ENCODE results near the gene FANCC.
"Not testable (repeated sequence)": the region's sequence is repeated elsewhere in the genome, so short reads cannot be mapped to it uniquely, and the experiment has no call there.

FANCC gene

DNA sequence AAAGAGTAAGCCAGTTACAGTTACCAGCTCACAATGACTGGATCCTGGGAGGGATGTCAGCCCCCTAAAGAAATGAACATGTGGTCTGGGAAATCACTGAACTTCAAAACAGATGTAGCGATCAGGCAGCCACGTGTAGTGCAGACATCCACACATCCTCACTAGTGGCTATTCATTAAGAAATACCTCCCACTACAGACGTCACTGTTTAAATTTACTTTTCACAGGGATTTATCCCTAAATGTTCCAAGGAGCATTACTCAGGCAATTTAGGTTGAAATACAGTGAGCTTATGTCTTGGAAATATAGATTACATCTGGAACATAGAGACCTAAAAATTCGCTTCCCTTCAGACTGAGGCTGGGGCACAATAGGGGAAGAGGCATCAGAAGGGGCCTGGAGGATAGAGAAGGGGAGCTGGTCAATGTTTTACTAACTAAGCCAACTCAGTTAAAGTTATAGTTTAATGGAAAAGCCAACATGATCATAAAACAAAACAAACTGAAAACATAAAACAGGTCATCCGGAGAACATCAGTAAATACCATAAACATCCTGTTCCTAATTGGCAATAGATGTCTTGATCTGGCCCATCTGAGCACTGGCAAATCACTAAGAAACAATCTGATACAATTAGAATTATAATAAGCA, 92.3 kb downstream of the FANCC start:
- no peak for DNase-seq

DNA sequence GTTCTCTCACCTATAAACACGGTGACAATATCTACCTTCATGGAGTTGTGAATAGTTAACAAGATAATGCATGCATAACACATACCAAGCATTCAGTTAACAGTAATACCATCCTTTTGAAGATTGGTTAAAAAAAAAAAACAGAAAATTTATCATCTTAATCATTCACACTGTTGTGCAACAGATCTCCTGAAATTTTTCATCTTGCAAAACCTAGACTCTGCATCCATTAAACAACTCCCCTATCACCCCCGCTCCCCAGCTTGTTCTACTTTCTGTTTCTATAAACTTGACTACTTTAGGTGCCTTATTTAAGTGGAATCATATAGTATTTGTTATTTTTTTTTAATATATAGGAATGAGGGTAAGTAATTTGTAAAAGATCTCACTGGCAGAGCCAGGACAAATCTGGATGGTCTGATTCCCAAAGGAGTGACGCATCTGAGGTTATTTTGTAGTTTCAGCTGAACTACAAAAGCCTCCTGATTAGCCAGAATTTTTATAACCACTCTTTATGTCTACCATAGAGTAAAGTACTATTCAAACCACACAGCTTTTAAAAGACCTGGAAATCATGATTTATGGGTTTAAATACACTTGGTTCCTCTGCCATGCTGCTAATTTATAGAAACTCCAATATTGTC, 93.0 kb downstream of the FANCC start:
- DNase-seq, result no peak

DNA sequence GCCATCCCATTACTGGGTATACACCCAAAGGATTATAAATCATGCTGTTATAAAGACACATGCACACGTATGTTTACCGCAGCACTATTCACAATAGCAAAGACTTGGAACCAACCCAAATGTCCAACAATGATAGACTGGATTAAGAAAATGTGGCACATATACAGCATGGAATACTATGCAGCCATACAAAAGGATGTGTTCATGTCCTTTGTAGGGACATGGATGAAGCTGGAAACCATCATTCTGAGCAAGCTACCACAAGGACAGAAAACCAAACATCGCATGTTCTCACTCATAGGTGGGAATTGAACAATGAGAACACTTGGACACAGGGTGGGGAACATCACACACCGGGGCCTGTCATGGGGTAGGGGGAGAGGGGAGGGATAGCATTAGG, 97.2 kb downstream of the FANCC start:
- DNase-seq, result not testable (repeated sequence)

DNA sequence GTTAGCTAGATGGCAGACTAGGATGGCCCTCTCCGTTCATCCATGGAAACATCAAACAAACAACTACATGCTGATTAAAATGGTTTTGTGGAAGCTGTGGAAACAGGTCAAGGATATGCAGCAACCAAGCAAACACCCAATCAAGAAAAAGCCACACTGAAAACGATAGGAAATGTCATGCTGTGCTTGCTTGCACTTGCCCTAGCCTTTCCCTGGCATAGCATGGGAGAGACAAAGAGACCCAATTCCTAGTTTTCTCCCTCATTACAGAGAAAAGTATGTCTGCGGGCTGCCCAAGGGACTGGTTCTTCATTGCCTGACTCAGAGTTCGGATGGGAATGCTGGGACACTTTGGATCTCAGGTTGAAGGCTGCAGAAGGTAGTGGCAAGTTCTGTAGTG, 98.7 kb downstream of the FANCC start:
- no peak for DNase-seq

DNA sequence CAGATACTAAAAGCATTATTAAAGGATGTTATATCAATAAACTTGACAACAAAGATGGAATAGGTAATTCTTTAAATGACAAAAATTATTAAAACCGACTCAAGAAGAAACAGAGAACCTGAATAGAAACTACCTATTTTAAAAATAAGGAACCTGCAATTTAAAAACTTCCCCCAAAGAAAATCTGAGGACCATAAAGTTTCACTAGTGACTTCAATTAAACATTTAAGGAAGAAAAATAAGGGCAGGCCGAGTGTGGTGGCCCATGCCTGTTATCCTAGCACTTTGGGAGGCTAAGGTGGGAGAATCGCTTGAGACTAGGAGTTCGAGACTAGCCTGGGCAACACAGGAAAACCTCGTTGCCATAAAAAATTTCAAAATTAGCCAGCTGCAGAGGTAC, 99.6 kb downstream of the FANCC start:
- no peak for DNase-seq

DNA sequence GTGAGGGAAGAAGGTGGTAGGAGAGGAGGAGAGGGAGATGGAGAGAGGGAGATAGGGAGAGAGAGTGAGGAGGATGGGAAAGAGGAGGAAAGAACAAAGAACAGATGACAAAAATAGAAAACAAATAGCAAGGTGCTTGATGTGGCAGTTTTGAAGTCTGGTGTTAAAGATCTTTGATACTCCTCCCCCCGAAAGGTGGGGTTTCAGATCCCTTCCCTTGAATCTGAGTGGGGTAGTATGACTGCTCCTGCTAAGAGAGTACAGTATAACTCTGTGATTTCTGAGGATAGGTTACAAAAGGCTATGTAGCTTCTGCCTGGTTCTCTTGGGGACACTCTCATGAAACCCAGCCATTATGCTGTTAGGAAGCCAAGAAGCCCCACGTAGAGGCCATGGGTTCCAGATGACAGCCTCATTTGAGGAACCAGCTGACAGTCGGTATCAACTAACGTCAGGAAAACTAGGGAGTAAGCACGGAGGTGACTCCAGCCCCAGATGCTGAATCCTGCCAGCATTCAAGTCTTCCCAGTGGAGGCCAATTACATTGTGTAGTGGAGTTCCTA, 102.1 kb downstream of the FANCC start:
- DNase-seq, result no peak

DNA sequence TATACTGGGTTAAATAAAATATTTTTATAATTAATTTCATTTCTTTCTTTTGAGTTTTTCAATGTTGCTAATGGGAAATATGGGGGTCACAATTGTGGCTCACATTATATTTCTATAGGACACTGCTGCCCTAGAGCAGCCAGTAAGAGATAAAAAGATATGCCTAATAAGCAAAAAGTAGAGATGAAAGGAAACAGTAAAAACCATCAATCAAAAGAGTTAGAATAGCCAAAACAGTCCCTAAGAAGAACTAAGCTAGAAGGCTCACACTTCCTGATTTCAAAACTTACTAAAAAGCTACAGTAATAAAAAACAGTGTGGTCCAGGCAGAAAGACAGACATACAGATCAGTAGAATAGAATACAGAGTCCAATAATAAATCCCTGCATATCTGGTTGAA, 104.4 kb downstream of the FANCC start:
- no peak for DNase-seq

DNA sequence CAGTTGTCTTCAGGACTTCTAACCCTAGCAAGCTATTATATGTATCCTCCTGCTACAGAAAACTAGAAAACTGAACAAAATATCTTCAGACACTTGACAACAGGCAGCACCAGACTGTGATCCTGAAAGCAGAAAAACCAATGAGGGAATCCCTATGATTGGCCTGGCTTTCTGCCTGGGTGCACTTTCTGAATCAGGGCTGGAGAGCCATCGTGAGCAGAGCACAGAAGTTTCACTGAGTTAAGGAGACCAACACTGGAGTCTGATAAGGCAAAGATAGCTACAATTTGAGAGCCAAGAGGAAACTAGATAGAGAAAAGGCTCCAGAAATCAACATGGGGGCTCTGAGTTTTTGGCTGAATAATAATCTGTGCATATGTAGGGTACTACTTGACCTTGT, 106.5 kb downstream of the FANCC start:
- no peak for DNase-seq

DNA sequence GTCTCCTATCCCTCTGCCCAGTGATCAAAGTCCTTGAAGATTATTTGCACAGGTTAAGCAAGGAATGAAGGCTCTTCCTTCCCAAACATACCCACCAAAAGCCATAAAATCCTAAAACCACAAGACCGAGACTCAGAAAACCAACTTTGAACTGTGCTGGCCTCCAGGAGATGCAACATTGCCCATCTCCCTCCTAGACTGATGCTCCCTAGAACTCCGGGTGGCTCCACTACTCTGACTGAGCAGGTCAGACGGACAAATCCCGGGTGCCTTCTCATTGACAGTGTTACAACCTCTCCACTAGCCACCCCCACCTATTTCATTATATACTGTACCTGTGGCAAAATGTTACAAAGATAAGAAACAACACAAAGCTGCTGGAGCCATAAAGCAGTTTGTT, 110.1 kb downstream of the FANCC start:
- no peak for DNase-seq

DNA sequence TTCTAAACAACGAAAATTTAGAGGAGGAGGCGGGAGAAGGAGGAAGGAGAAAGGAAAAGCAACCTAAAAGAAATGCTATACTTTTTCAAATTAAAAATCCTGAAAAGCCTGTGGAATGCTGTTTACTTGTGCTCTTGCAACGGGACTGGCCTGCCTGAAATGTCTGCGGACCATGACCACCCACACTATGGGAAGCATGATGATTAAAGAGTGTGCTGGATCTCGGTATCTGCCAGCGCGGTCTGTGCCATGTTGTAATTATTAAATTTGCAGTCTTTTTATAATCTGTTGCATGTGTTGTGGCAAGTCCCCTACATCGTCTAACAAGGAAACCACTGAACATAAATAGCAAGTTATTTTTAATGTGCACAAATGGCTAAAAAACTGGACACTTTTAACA, 111.4 kb downstream of the FANCC start:
- no peak for DNase-seq

DNA sequence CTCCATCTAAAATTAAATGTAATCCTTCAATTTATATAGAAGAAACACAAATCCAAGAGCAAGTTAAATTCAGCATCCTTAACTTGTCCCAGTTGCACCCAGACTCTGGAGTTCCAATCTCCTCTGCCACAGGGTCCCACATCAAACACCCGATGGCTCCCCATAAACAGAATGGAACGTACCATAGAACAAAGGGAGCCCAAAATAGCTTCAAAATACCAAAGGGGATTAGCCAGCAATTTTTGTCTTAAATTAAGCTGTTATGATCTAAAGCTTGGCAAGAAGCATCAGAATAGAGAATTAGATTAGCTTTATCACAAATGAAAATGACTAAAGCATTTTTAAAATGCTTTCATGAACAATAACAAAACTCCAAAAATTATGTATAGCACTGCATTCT, 112.8 kb downstream of the FANCC start:
- DNase-seq, result no peak

DNA sequence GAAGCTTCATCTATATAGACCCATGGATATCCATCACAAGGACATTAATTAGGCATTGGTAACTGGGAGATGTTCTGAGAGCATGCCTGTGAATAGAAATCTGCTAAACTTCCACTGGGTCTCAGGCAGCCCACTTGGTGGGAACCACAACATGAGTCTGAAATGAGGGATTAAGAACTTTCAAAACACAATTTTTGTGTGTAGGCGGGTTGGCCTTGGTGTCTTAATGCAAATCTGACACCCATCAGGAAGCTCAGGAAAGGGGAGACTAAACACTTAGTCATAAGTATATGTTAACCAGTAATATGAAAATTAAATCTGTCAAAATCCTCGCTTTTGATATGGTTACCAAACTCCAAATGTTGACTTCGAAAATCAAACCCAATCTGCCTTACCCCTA, 113.2 kb downstream of the FANCC start:
- no peak for DNase-seq

DNA sequence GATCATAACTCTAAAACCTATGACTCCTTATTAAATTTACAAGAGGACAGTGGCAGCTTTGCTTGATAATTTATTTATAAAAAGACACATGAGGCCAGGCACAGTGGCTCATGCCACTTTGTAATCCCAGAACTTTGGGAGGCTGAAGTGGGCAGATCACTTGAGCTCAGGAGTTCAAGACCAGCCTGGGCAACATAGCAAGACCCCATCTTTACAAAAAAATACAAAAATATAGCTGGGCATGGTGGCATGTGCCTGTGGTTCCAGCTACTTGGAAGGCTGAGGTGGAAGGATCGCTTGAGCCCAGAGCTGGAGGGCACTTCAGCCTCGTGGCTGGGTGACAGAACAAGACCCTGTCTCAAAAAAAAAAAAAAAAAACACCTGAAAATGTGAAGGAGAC, 114.5 kb downstream of the FANCC start:
- DNase-seq, result not testable (repeated sequence)

DNA sequence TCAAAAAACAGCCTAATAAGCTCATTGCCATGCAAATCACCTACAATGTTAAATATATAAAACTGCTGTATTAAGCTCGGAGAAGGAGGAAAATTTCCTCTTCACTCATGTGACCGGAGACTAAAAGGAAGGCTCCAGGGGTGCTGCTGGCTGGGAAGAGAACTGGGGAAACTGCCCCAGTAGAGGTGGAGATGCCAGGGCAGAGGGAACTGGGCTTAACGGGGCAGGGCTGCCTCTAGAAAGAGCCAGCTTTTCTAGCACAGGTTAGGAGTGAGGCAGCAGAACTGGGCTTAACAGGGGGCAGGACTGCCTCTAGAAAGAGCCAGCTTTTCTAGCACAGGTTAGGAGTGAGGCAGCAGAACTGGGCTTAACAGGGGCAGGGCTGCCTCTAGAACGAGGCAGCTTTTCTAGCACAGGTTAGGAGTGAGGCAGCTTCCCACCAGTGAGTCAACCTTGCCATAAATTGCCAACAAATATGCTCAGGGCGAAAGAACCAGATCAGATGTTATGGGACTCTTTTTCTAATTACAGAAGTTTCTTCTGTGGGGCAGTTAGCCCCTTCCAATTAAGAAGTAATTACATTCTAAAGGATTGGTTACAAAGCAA, 115.3 kb downstream of the FANCC start:
- no peak for DNase-seq

DNA sequence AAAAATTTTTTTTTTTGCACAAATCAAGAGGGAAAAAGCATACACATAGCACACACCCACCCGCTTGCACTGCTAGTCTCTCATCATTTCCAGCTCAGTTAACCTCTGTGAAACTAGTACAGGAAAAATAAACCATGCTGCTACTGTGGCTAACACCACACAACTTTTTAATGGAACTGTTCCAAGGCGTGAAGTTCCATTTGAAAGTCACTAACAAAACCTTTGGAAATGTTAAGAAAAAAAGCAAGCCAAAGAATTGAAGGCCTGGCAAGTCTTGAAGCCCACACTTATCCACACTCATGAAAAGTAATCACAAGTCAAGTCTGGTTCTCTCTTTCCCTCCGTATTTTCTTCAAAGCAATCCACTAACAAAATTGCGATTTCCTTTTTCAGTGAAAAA, 116.3 kb downstream of the FANCC start:
- no peak for DNase-seq

DNA sequence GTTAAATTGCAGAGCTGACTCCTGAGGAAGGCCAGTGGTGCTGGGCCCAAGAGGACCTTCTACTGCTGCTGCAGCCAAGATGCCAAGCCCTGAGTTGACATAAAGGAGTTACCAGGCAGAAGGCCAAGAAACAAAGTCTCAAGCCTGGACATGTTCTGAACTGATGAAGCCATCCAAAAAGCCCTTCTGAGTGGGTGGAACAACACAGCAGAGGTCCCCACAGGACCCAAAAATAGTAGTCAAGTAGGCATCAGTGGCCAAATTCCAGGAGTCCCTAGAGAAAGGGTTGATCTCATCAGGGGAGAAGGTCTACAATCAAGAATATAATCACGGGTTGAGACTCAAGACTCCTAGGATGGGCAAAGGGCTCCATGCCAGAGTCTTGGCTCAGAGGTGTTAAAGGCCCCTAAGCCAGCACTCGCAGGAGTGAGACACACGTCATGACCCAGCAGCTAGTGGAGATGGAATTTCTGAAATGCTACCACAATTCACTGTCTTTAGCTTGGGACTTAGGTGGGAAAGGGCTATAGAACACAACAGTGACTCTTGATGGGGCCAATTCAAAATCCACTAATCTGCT, 119.7 kb downstream of the FANCC start:
- no peak for DNase-seq

DNA sequence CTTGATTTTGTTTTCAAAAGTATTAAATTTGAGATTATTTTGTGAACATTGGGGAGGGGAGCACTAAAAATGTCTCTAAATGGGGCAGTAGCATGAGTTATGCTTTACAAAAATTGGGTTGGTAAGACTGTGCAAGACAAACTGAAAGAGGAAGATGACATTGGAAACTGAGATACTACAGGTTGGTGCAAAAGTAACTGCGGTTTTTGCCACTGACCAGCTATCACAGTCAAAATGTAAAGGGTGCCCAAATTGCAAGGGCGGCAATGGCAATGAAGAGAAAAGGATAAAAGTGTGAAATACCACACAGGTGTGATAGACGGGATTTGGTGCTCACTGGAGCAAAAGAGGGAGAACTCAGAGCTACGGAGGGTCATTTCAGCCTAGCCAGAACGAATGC, 124.0 kb downstream of the FANCC start:
- DNase-seq, result no peak

DNA sequence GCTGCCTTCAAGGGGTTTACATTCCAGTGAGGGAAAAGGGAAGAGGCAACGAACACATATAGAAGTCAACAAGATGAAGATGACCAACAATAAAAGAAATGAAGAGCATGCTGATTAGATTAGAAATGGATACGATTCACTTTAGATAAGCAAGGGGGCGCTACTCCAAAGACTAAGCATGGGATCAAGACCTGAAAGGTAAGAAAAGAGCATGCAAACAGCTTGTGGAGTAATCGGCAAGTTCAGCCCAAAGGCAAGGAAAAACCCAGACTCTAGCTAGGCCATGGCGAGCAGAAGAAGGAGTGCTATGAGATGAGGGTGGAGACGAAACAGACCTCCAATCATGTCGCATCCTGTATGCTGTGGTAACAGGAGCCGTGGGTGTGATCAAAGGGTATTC, 124.4 kb downstream of the FANCC start:
- DNase-seq, result no peak

DNA sequence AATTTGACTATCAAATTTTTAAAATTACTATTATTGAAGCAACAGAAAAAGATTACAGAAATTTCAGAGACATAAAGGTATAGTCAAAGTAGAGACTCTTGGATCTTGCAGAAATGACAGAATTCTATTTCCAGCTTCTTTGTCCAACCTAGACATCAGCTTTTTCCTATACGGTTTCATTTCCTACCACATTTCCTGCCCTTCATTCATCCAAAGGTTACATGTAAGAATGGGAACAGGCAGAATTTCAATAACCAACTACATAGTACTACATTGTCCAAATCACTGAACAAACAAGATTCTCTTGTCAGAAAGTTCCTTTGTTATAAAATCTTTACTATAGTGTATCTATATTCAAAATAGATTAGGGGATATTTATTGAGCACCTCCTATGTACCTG, 124.9 kb downstream of the FANCC start:
- no peak for DNase-seq

DNA sequence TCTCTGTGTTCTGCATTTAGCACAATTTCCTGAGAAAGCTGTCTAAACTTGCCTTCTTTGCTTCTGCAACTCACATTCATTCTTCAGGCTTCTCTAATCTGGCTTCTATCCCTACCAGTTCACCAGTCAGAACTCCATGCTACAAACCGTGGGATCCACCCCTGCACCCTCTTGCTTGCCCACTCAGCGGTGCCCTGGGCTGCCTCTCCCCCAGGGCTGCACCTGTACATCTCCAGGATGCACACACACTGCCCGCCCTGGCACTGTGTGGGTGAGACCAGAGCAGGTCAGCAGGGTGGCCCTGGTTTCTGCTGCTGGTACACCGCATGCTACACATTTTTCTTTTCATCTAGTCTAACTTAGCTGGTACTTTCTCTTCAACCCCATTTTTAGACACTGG, 127.1 kb downstream of the FANCC start:
- DNase-seq, result no peak

DNA sequence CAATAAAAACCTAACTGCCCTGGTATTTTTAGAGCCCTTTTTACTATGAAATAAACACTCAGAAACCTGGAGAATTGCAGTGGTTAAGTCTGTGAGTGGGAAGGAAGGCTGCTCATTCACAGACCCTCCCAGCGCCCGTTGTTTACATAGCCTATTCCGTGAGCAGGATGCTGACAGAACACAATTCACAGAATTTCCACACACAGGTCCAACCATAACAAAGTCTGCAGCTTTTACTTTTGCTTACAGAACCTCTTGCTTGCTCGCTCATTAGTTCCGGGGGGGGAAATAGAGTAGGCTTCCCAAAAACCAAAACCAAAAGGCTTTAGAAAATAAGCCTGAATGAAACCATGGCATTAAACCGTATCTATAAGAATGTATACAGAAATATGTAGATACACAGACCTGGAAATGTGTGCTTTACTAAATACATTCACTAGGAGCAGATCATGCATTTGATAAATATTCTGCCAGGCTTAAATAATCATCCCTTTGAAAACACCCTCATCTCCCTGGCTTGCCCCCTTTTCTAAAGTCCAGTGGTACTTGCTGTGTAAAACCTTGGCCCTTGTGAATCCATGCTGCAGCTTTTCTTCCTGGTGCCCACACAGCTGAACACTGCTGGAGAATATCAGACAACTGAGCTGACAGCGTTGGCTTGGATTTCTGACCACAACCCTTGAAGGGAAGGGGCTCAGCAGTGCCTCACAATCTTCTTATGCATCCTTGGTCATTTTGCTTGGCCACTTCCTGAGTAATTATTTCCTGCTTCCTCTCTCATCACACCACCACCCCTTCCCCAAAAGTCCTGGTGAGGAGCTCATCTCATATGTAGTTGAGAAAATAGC, 128.0 kb downstream of the FANCC start:
- no peak for DNase-seq

DNA sequence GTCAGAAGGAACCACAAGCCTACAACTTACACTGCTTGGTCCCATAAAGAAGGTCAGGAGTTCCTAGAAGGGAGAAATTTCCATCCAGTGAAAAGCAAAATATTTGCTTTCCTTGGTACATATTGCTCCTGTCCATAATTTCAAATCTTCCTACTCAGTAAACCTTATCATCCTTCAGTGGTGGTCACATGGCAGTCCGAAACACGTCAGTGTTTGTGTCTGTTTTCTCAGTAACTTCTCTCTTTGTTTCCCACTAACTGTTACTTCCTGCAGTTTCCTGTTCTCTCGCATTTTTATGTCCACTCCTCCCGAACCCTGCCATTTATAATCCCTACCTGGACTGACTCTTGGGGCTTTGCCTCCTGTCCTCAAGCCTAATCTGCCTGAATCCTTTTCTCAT, 129.1 kb downstream of the FANCC start:
- no peak for DNase-seq

DNA sequence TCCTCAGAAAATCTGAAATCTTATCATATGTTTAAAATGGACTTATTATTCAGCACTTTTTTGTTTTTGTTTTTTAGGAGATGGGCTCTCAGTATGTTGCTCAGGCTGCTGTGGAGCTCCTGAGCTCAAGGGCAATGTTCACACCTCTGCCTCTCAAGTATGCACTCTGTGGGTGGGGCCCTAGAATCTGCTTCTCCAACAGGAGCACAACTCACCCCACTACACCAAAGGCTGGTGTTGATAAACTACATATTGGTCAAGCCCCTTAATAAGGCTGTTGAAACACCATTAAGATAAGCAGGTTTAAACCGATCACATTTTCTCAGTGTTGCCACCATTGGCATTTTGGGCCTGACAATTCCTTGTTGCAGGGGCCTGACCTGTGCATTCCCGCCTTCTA, 131.6 kb downstream of the FANCC start:
- no peak for DNase-seq

Data from NCI-H345 (cell line).